Measurements from ENCODE around the gene RABGEF1. TPM values are rescaled to one million over a fixed set of nuclear protein-coding genes. Genes with fewer than 3 reads are reported as not detected.
"Not testable (repeated sequence)": the region's sequence is repeated elsewhere in the genome, so short reads cannot be mapped to it uniquely, and the experiment has no call there.

RABGEF1 gene
- total RNA-seq, 1 donor from 2014 or later = 26.8 TPM

GRCh38 chr7:66740980-66741709 lies 612 bp downstream of the RABGEF1 start:
- not testable (repeated sequence) for H3K9me3 Mint-ChIP-seq (ENCODE audit: low read depth); H3K36me3 Mint-ChIP-seq (ENCODE audit: low read depth); DNase-seq (ENCODE audit: low spot score); H3K27me3 Mint-ChIP-seq (ENCODE audit: low read depth)
- Mint-ChIP-seq H3K4me1 (ENCODE audit: low read depth) (peaks cover 35% of the 10 kb centered on the region), H3K27ac (ENCODE audit: unreplicated experiment) (peak overlapping the region; percentile 97), H3K4me3 (ENCODE audit: unreplicated experiment) (peak overlapping the region; percentile 90)
- TF ChIP-seq CTCF (IDR thresholded peaks at IDR 0.05) = peak; percentile 46

GRCh38 chr7:66741710-66742049 lies 1.1 kb downstream of the RABGEF1 start:
- no peaks in the 10 kb centered on the region for H3K9me3 Mint-ChIP-seq (ENCODE audit: low read depth)
- TF ChIP-seq CTCF (IDR thresholded peaks at IDR 0.05) = no peak
- H3K4me3 Mint-ChIP-seq (ENCODE audit: unreplicated experiment) = peak overlapping the region; percentile 90
- peaks cover 35% of the 10 kb centered on the region for H3K4me1 Mint-ChIP-seq (ENCODE audit: low read depth)
- H3K27me3 Mint-ChIP-seq (ENCODE audit: low read depth) = no peaks in the 10 kb centered on the region
- no peak for DNase-seq (ENCODE audit: low spot score)
- peak overlapping the region; percentile 97 for H3K27ac Mint-ChIP-seq (ENCODE audit: unreplicated experiment)
- peaks cover 1% of the 10 kb centered on the region for H3K36me3 Mint-ChIP-seq (ENCODE audit: low read depth)

- not testable (repeated sequence) for H3K36me3 Mint-ChIP-seq (ENCODE audit: low read depth); H3K9me3 Mint-ChIP-seq (ENCODE audit: low read depth); DNase-seq (ENCODE audit: low spot score); H3K27me3 Mint-ChIP-seq (ENCODE audit: low read depth)
- Mint-ChIP-seq H3K4me3 (ENCODE audit: unreplicated experiment) (peak overlapping the region; percentile 90), H3K27ac (ENCODE audit: unreplicated experiment) (peak overlapping the region; percentile 97), H3K4me1 (ENCODE audit: low read depth) (peaks cover 35% of the 10 kb centered on the region)
These were observed 1.8 kb downstream of the RABGEF1 start for GRCh38 chr7:66742298-66742697.

GRCh38 chr7:66743920-66744319 lies 3.4 kb downstream of the RABGEF1 start:
- TF ChIP-seq CTCF (IDR thresholded peaks at IDR 0.05) = no peak
- Mint-ChIP-seq H3K36me3 (ENCODE audit: low read depth) (peaks cover 1% of the 10 kb centered on the region), H3K4me1 (ENCODE audit: low read depth) (peaks cover 49% of the 10 kb centered on the region), H3K9me3 (ENCODE audit: low read depth) (no peaks in the 10 kb centered on the region), H3K27me3 (ENCODE audit: low read depth) (no peaks in the 10 kb centered on the region), H3K27ac (ENCODE audit: unreplicated experiment) (peak overlapping the region; percentile 49), H3K4me3 (ENCODE audit: unreplicated experiment) (no peak overlapping the region)
- DNase-seq (ENCODE audit: low spot score) = no peak

GRCh38 chr7:66747385-66747784 lies 6.9 kb downstream of the RABGEF1 start:
- Mint-ChIP-seq H3K27me3 (ENCODE audit: low read depth) (no peaks in the 10 kb centered on the region), H3K4me3 (ENCODE audit: unreplicated experiment) (no peak overlapping the region), H3K36me3 (ENCODE audit: low read depth) (peaks cover 1% of the 10 kb centered on the region), H3K9me3 (ENCODE audit: low read depth) (no peaks in the 10 kb centered on the region), H3K27ac (ENCODE audit: unreplicated experiment) (no peak overlapping the region), H3K4me1 (ENCODE audit: low read depth) (peaks cover 51% of the 10 kb centered on the region)
- no peak for TF ChIP-seq CTCF (IDR thresholded peaks at IDR 0.05)
- no peak for DNase-seq (ENCODE audit: low spot score)

All from chondrocyte (in vitro differentiated cells).